Heart right ventricle (tissue), 16 donors: ENCODE data around the gene SP110. TPM values are rescaled to one million over a fixed set of nuclear protein-coding genes. Genes with fewer than 3 reads are reported as not detected.

Experiments
- ATAC-seq, 8 donors: fragments of 200-7000 bp; cut with Tn5 transposase; one replicate each; pipeline ENCODE4 v1.9.1; 2020; ENCODE audit warnings: mild to moderate bottlenecking in 8 of 8, moderate library complexity in 8 of 8, moderate number of reproducible peaks in 1 of 8
- DNase-seq, 2 donors: peaks; one replicate each; pipeline ENCODE4 v3.0.0-alpha.2; 2020
- H3K27ac ChIP-seq, 10 donors: fragments of 200-600 bp; sonication (generic) in 2 of 10; one replicate each; pipeline versions ENCODE4 v1.5.0 to v1.8.0; 2020 to 2022; ENCODE audit warnings: mild to moderate bottlenecking in 3 of 10
- H3K27me3 ChIP-seq, 7 donors: fragments of 200-600 bp; one replicate each; pipeline ENCODE4 v1.8.0; 2021 to 2022; ENCODE audit warnings: mild to moderate bottlenecking in 2 of 7
- H3K36me3 ChIP-seq, 9 donors: fragments of 200-600 bp; sonication (generic) in 1 of 9; one replicate each; pipeline versions ENCODE4 v1.5.0 to v1.8.0; 2020 to 2022; ENCODE audit warnings: mild to moderate bottlenecking in 2 of 9
- H3K4me1 ChIP-seq, 9 donors: fragments of 200-600 bp; sonication (generic) in 1 of 9; one replicate each; pipeline versions ENCODE4 v1.5.0 to v1.8.0; 2020 to 2022; ENCODE audit warnings: mild to moderate bottlenecking in 4 of 9
- H3K4me3 ChIP-seq, 10 donors: fragments of 200-600 bp; sonication (generic) in 2 of 10; one replicate each; pipeline versions ENCODE4 v1.5.0 to v1.8.0; 2020 to 2022; ENCODE audit warnings: mild to moderate bottlenecking in 7 of 10, moderate library complexity in 2 of 10
- H3K9me3 ChIP-seq, 11 donors: fragments of 200-600 bp in 10 of 11; sonication (generic) in 2 of 11; one replicate each; pipeline versions ENCODE4 v1.5.0 to v1.8.0; 2013 to 2022; ENCODE audit warnings: mild to moderate bottlenecking in 2 of 11, control low read depth in 1 of 11, moderate library complexity in 1 of 11
- WGBS, 2 donors: extraction: QIAGEN DNeasy Blood & Tissue Kit; methylation state at CpG; one replicate each; pipeline ENCODE4 v1.1.7; 2013; ENCODE audit warnings: inconsistent platforms in 1 of 2; 5-methylcytosine and 5-hydroxymethylcytosine counted together
- intact Hi-C, 10 donors: fragments of 100-400 bp; cut with DNase I; formaldehyde crosslinking; loops; one replicate each; pipeline versions ENCODE4 v1.11.1 to v1.14.2; 2022
- polyA plus RNA-seq, 2 donors: library from polyadenylated mRNA; stranded (reverse); fragments of 200-250 nt; gene quantifications; one replicate each; pipeline ENCODE4 v1.2.3, GENCODE V29; 2013
- total RNA-seq, 10 donors: library from RNA; stranded (reverse); fragmentation: NEBNext Ultra II Directional in 3 of 10; extraction: Animal tissue kit (Norgen Biotek cat#: 25700) in 3 of 10; gene quantifications; one replicate each; pipeline versions ENCODE4 v1.2.1 to v1.2.4, GENCODE V29; 2021 to 2023
- TF ChIP-seq, protein P1 (sequence below), 9 donors: fragments of 200-600 bp; sonication (generic) in 2 of 9; IDR thresholded peaks; one replicate each; pipeline versions ENCODE4 v1.5.0 to v1.8.0; 2021 to 2022; ENCODE audit warnings: antibody characterized with exemption in 9 of 9, mild to moderate bottlenecking in 5 of 9, moderate library complexity in 1 of 9
- donor health status: Arrhythmogenic right ventricular cardiomyopathy.
- donor health status: ischemic (EF 13 %, LVEDD 7.1; RV severe dilation, severe dysfunction).
- donor health status: healthy with polysubstance abuse.
- donor health status: DM: no; HTN: yes; CAD: no.
- donor health status: DM: no; HTN: no; CAD: no.
- donor health status: ischemic (EF 25% LVEDD 6.9; RV normal size, moderate dysfunction).
- donor health status: ischemic (EF 25% LVEDD 5.7; RV mildly dilated, moderate dysfunction).
- donor health status: healthy.
- donor health status: DM: yes; HTN: yes; CAD: no.
- donor health status: Ischemic cardiomyopathy.
- donor health status: ischemic (EF 35%, LVEDD 5.7; RV mildly dilated, moderate dysfunction).
- donor health status: nonischemic (EF 11% LVEDD 7.7; RV severe dilation, severe dysfunction).
- donor health status: DM: yes; HTN: yes; CAD: no.
- donor health status: PGD.
- donor health status: ischemic (EF 29% LVEDD 5.4; RV normal size, mild dysfunction).
- donor health status: nonischemic (EF 23%, LVEDD 6.1; RV moderate dilation, normal function).

The SP110 gene
- total and polyA plus RNA-seq, 12 donors, result 5.6 to 38.6 (median 10.4) TPM

DNA sequence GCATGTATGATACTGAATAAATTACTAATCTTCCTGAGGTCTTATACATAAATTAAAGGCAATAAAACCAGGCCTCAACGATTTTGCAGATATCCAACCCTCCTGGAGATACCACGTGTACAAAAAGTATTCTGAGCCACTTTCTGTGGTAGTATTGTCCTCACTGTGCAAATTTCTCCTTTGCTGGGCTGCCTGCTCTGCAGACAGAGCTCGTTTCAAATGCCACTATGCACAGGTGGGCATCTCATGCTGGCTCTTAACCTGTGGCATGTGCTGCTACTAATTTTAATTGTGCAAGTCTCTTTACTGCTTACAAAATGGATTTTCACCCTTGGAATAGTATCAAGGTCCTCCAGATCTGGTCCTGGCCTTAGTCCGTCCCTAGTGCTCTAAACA, 84.7 kb downstream of the SP110 start:
- no peak overlapping the region for H3K4me3 ChIP-seq
- no peaks in the 10 kb centered on the region for H3K36me3 ChIP-seq
- peak overlapping the region in 5 of 10 donors; percentile 18 to 80 (median 63) for H3K27ac ChIP-seq
- intact Hi-C loops, result loop anchor here in 1 of 10 donors (10.0 kb wide), 1 partner anchor 70 kb away; the partner anchor contains the start of gene SLC16A14
- DNase-seq, result no peak
- H3K9me3 ChIP-seq, result peaks cover 0 to 24% (median 11%) of the 10 kb centered on the region in 11 donors
- ATAC-seq, result no peak
- TF ChIP-seq, protein P1, sequence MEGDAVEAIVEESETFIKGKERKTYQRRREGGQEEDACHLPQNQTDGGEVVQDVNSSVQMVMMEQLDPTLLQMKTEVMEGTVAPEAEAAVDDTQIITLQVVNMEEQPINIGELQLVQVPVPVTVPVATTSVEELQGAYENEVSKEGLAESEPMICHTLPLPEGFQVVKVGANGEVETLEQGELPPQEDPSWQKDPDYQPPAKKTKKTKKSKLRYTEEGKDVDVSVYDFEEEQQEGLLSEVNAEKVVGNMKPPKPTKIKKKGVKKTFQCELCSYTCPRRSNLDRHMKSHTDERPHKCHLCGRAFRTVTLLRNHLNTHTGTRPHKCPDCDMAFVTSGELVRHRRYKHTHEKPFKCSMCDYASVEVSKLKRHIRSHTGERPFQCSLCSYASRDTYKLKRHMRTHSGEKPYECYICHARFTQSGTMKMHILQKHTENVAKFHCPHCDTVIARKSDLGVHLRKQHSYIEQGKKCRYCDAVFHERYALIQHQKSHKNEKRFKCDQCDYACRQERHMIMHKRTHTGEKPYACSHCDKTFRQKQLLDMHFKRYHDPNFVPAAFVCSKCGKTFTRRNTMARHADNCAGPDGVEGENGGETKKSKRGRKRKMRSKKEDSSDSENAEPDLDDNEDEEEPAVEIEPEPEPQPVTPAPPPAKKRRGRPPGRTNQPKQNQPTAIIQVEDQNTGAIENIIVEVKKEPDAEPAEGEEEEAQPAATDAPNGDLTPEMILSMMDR (IDR thresholded peaks at IDR 0.05), result no peak
- peaks cover 0 to 37% (median 18%) of the 10 kb centered on the region in 9 donors for H3K4me1 ChIP-seq
- 48 to 60% methylated on average over 4 of the region's 4 CpGs for WGBS, 2 donors
- no peaks in the 10 kb centered on the region for H3K27me3 ChIP-seq

DNA sequence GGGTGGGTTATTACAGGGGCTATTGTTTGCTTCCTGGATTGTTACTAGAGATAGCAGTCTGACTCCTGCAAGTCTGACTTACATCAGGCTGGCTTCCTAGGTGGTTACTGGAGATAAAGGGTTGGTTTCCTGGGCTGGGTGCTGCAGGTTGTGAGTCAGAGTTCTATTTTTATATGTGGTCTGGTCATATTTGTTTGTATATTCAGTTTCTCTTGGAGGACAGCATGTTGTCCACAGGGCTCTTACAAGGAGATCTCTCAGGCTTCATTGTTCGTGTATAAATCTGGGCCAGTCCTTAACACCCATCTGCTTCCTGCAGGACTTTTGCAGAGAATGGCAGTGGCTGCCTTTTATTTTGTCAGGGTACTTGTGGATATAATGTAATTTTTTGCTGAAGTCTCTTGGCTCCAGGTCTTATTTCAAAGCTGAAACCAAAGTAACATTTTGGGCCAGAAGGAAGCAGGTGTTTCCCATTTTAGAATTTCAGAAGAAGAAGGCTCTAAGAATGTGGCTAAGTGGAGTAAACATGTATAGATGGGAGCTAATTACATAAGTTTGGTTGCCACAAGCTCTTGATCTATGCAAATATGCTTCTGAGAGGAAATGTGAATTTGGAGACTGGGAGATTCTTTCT, 85.2 kb downstream of the SP110 start:
- TF ChIP-seq, protein P1 (IDR thresholded peaks at IDR 0.05), result no peak
- H3K4me3 ChIP-seq, result no peak overlapping the region
- no peak for DNase-seq
- ATAC-seq, result peak; percentile 33 to 80 (median 64)
- 28 to 56% methylated on average over 1 of the region's 1 CpG for WGBS, 2 donors
- peaks cover 0 to 24% (median 11%) of the 10 kb centered on the region in 11 donors for H3K9me3 ChIP-seq
- intact Hi-C loops, result loop anchor here in 2 of 10 donors (5.0 to 10.0 kb wide), 2 partner anchors 67 to 70 kb away; partner anchors contain the start of gene SLC16A14 (in 2 of the 2)
- no peaks in the 10 kb centered on the region for H3K27me3 ChIP-seq
- peak overlapping the region in 9 of 10 donors; percentile 21 to 80 (median 51) for H3K27ac ChIP-seq
- H3K4me1 ChIP-seq, result peaks cover 0 to 39% (median 21%) of the 10 kb centered on the region in 9 donors
- H3K36me3 ChIP-seq, result no peaks in the 10 kb centered on the region

DNA sequence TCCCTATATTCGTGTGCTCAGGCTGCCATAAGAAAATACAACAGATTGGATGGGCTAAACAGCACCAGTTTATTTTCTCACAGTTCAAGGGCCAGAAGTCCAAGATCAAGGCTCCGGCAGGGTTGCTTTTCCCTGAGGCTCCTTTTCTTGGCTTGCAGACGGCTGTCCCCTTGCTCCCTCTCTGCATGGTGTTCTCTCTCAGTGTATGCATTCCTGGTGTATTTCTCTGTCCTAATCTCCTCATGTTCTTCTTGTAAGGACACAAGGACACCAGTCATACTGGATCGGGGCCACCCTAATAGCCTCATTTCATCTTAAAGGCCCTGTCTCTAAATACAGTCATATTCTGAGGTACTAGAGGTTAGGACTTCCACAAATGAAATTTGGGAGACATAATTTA, 88.4 kb downstream of the SP110 start:
- Histone ChIP-seq H3K27me3 (no peaks in the 10 kb centered on the region), H3K4me1 (peaks cover 0 to 64% (median 28%) of the 10 kb centered on the region in 9 donors), H3K36me3 (no peaks in the 10 kb centered on the region), H3K4me3 (peak overlapping the region in 2 of 10 donors; percentile 8 to 22), H3K9me3 (peaks cover 0 to 24% (median 11%) of the 10 kb centered on the region in 11 donors), H3K27ac (peak overlapping the region; percentile 53 to 94 (median 82))
- intact Hi-C loops, result loop anchor here in 3 of 10 donors (2.0 to 10.0 kb wide), 3 partner anchors 64 to 67 kb away; partner anchors contain the start of gene SLC16A14 (in 2 of the 3)
- peak in 2 of 8 donors; percentile 10 to 45 for ATAC-seq
- no peak for DNase-seq
- TF ChIP-seq, protein P1 (IDR thresholded peaks at IDR 0.05), result no peak
- 67 to 72% methylated on average over 4 of the region's 4 CpGs for WGBS, 2 donors

DNA sequence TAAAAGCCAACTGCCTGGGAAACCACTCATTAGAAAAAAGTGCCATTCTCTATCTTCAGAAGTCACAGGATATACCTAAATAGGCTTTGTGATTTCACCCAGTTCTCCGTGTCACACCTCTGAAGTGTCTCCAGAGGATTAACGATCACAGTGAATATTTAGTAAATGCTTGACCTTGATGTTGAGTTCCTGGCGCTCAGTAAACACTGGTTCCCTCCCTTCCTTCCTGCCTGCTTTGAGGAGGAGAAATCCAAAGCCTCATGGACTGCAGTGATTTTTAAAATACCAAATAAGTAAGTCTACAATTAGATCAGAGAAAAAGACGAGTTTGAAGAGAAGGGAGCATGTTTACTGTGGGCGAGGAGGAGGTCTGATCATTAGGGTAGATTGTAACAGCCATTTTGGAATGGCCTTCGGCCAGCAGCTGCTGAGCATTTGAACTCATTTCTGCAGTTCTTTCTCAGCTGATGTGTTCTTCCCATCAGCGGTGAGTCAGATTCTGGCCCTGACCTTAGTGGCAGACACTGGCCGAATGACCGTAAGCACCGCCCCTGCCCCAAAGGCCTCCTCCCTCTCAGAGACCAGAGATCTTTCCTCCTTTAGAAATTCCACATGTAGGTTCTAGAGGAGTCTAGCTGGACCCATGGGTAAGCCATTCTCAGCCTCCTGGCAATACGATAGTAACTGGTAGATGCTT, 89.0 kb downstream of the SP110 start:
- ATAC-seq (peak; percentile 74 to 93 (median 89)), DNase-seq (peak; percentile 58 to 69)
- Histone ChIP-seq H3K4me1 (peaks cover 0 to 64% (median 28%) of the 10 kb centered on the region in 9 donors), H3K27me3 (no peaks in the 10 kb centered on the region), H3K9me3 (peaks cover 0 to 24% (median 11%) of the 10 kb centered on the region in 11 donors), H3K4me3 (peak overlapping the region in 2 of 10 donors; percentile 8 to 22), H3K36me3 (no peaks in the 10 kb centered on the region), H3K27ac (peak overlapping the region; percentile 53 to 94 (median 82))
- intact Hi-C loops, result loop anchor here in 3 of 10 donors (2.0 to 10.0 kb wide), 3 partner anchors 64 to 66 kb away; partner anchors contain the start of gene SLC16A14 (in 2 of the 3)
- 46 to 62% methylated on average over 11 of the region's 11 CpGs for WGBS, 2 donors
- TF ChIP-seq, protein P1 (IDR thresholded peaks at IDR 0.05), result no peak
